SW480 (cell line): ENCODE data around the gene KCTD21.
"Not testable (repeated sequence)": the region's sequence is repeated elsewhere in the genome, so short reads cannot be mapped to it uniquely, and the experiment has no call there.

Source experiments
- DNase-seq: peaks from one replicate; pipeline ENCODE4 v3.0.0-alpha.2; 2016; ENCODE audit warnings: low spot score

Gene KCTD21, protein sequence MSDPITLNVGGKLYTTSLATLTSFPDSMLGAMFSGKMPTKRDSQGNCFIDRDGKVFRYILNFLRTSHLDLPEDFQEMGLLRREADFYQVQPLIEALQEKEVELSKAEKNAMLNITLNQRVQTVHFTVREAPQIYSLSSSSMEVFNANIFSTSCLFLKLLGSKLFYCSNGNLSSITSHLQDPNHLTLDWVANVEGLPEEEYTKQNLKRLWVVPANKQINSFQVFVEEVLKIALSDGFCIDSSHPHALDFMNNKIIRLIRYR

DNA sequence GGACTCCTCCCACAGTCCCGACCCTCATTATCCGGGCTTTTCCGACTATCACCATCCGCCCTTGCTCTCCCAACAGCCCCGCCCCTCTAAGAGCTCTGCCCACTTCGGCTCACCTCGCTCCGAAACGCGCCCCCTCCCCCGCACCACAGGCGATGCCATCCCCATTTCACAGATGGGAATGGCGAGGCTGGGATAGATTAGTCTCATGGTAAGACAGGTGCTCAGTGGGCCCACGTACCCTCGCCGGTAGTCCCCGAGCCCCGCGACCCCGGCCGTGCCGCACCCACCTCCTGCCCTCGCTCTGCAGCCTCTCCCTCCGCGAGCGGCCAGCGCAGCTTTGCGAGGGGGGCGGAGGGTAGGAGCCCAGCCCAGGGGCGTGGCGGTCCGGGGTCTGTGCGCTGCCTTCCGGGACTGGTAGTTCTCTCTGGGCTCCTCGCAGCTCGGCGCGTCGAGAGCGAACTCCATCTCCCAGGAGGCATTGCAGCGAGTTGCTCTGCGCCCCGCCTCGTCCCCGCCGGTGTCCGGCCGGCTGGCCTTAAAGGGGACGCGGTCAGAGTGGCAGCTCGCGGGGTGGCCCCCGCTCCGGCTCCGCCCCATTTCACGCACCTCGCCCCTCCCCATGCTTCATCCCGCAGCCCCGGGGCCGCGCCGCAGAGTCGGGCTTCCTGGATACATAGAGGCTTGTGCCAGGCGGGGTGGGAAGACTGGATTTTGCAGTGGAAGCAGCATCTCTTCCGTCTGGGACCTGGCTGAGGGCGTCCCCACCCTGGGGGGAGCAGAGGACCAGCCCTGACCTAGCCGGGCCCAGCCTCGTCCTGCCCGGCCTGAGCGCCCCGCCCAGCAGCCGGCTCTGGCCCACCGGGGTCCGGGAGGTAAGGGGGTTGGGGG lies at the start of gene KCTD21, which contains the start of gene USP35:
TSS of gene KCTD21 (minus strand) at position 341 of the 888 bp plus-strand sequence. CDS start 14,072 bp downstream, outside the sequence.
TSS of gene USP35 (plus strand) at position 634 of the 888 bp plus-strand sequence. CDS start 7,327 bp downstream, outside the sequence.
- peak; percentile 97 for DNase-seq

DNA sequence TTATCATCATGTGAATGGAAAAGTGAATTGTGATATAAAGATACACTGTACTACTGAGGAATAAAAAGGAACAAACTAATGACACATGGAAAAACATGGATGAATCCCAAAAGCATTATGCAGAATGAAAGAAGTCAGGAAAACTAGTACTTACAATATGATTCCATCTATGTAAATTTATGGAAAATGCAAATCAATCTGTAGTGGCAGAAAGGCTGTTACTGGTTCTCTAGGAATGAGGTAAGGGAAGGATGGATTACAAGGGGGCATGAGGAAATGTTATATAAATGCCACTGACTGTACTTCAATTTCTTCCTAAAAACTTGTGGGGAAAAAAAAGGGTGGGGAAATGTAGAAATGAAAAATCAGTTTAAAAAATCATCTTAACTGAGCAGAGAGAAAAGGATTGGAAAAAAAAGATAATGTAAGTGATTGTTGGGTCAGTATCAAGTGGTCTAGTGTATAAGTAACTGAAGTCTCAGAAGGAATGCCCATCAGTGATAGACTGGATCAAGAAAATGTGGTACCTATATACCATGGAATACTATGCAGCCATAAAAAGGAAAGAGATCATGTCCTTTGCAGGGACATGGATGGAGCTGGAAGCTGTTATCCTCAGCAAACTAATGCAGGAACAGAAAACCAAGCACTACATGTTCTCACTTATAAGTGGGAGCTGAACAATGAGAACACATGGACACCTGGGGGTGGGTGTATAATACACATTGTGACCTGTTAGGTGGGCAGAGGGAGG lies 49.0 kb upstream of the KCTD21 start:
- no peak for DNase-seq

DNA sequence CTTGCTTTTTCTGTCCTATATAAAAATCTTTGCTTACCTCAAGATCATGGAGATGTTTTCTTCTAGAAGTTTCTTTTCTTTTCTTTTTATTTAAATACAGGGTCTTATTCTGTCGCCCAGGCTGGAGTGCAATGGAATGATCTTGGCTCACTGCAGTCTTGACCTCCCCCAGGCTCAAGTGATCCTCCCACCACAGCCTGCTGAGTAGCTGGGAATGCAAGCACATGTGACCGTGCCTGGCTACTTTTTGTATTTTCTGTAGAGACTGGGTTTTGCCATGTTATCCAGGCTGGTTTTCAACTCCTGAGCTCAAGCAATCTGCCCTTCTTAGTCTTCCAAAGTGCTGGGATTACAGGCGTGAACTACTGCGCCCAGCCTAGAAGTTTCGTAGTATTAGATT lies 45.6 kb upstream of the KCTD21 start:
- DNase-seq: no peak

DNA sequence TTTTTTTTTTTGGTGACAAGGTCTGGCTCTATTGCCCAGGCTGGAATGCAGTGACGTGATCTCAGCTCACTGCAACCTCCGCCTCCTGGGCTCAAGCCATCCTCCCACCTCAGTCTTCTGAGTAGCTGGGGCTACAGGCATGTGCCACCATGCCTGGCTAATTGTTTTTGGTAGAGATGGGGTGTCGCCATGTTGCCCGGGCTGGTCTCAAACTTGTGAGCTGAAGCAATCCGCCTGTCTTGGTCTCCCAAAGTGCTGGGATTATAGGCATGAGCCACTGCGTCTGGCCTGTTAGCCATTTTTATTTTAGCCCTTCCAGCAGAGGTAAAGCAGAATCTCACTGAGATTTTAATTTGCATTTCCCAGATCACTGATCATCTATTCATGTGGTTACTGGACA lies 44.6 kb upstream of the KCTD21 start:
- not testable (repeated sequence) for DNase-seq

DNA sequence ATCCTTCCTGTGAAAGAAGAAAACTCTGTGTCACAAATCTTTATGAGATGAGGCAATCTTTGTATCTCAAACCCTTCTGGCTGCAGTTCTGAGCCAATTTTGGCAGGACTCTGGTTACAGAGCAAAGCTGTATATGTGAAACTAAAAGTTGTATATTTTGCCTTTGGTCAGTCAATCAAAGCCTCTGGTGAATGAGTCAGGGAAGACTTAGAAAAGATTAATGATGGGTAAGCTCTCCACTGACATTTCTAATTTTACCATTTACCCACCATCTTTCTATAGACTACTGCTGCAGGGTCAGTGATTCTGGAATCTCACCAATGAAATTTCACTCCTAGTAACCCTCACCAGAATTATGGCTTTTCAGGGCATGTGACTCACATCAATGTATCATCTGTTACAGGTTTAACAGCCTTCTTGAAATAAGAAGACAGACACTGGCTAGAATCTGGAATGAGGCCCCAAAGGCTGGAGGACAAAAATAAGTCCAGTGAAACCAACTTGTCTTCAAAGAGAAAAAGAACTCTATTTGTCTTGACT lies 43.6 kb upstream of the KCTD21 start:
- no peak for DNase-seq

DNA sequence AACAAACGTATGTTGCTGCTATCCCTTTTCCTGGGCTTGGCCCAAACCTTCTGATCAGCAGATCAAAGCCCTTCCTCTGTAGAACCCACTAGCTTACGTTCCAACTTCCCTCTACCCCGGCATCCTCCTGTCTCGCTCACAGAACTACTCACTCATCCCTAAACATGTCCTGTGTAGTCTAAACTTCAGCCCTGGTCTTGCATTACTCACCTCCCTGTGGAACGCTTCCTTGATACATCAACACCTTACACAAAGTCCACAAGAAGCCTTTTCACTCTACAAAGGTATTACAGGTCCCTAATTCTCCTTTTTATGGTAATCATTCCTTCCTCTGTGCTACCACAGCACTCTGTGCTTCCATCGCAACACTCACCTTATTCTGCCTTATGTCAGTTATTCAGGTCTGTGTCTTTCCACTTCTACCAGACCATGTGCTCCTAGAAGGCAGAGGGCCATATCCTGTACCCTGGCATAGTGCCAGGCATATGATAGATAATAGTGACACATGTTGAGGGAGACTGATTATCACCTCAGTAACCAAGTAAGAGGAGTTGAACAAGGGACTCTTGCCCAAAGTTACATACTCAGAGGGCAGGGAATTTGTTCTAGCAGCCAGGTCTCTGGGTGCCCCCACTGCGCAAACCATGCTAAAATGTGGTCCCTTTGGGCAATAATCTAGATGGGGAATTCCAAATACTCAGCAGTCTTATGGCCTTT lies 41.9 kb upstream of the KCTD21 start:
- no peak for DNase-seq

DNA sequence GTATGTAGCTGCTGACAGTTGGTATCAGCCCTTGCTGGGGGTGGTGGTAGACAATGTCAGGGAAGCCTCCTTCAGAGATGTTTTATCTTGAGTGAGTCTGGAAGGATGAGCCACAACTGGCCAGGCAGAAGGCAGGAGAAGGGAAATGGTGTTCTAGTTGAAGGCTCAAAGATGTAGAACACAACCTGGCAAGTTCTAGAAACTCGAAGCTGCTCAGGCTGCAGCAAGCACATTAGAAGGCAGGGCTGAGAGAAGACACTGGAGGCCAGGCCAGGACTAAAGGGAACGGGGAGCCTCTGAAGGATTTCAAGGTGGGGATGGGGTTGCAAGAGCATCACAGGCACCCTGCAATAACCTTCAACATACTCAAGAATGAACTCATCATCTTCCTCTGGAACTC lies 40.7 kb upstream of the KCTD21 start:
- DNase-seq: no peak

DNA sequence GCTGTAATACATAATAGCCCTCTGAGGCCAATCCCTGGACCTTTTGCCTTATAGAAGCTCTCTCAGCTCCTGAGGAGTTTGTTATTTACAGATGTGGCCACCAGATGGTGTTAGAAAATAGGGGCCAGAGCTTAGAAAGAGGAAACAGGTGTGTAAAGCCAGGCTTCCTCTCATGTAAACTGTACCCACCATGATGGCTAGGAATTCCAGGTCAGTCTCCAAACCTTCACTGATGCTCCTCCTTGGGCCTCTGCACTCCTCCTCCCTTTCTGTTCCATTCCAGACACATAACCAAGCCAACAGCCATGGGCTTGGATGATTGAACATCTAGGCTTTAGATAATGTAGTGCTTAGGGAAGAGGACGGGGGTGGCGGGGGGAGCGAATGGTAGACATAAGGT lies 40.0 kb upstream of the KCTD21 start:
- peak; percentile 74 for DNase-seq

DNA sequence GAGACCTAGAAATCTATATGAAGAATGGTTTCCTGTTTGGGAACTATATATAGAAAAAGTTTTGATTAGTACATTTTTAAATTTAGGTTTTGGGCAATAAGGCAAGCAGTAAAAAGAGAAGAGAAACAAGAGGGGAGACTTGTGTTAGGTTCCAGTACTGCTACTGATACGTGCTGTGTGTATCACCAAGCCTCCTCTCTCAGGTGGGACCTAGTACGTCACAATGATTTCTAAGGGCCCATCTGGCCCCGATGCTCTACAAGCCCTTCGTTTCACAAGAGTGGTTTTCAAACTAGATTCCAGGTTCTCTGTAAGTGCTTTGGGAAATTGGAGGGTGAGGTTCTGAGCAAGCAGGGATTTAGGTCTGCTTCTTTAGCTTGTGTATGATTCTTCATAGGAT lies 39.5 kb upstream of the KCTD21 start:
- DNase-seq: no peak

DNA sequence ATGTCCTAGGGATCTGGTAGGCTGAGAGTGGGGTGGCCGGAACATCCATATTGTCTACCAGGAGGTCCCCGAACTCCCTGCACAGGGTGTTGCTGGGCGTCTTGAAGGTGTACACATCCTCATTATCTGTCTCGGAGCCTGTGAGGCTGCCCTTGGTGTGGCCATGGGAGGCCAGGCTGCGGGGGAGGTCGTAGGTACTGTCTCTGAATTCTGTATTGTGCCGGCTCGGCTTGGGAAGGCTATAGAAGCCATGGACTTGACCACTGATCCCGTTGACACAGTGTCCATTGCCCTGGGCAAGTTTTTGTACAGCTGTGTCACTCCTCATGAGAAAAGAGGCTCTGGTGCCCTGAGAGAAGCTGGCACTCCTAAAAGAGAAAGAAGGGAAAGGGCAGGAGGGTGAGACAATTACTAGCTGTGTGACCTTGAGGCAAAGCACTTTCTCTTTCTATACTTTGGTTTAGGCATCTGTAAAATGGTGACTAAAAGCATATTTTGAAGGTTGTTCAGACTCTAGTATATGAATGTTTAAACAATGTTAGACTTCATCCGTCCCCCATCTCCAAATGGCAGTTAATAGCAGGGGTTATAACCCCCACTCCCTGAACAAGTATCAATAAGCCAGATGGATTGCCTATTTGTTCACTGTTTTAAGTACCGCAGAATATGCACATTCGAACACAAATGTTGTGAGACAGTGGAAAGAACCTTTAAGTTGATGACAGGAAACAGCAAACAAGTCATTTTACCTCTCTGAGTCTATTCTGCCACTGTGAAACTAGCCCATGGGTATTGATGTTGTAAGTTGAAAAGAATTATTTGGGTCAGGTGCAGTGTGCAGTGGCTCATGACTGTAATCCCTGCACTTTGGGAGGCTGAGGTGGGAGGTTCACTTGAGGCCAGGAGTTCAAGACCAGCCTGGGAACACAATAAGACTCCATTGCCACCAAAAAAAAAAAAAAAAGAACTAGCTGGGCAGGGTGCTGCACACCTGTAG lies 38.6 kb upstream of the KCTD21 start:
- no peak for DNase-seq

DNA sequence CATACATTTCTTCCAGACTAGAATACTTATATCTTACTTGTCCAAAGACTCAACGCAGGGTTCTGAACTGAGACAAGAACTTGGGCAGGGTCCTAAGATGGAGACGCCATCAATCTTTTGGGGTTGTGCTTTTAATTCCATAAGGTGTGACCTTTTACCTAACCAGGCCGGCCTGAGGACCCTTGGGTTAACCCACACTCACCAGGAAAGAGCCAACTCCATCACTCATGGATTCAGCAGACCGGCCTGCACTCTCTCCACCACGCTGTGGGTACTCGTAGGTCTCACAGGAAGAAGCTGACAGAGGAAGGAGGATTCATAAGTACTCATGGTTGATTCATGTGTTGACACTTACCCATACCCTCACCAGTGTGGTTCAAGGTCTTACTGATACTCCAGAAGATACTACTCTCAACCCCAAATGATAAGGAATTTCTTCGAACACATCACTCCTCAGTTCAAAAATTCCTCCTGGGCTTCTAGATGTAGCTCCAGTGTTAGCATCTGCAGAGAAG lies 36.5 kb upstream of the KCTD21 start:
- no peak for DNase-seq

DNA sequence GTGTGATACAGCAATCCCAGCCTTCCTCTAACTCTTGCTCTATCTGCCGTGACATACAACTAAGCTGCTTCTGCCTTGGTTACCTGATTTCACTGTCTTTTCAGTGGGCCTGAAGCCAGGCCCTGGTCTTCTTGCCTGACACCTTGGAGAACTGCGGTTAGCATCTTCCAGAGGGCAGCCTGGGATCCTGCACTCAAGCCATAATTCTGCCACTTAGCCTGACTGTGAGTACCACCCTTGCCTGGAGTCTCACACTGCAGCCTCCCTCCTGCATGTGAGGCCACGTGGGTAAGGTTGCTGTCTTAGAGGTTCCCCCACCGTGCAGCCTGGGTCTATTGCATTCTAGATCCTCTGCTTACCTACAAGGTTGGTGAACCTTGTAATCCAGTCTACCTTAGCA lies 36.1 kb upstream of the KCTD21 start:
- DNase-seq: no peak

DNA sequence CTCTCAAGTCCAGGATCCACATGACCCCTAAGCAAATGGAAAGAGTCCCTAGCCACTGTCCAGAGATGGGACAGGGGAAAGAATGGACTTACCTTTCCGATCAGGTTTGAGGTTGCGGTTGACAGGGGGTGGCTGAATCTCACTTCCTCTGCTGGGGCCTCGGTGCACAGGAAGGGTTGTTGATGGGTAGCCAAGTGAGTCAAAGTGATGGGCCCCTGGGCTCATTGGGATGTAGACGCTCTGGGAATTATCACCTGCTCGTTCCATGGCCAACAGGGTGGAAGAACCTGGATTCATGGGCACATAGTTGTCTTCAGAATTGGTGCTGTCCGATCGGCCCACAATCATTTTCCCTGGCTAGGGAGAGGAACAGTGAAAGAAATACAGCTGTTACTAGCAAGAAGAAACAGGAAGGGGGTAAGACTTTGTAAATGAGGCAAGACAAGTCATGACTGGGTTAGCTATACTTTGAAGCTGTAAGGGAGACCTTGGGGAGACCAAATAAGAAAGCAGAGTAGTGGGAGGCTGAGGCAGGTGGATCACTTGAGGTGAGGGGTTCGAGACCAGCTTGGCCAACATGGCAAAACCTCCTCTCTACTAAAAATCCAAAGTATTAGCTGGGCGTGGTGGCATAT lies 35.0 kb upstream of the KCTD21 start:
- no peak for DNase-seq

DNA sequence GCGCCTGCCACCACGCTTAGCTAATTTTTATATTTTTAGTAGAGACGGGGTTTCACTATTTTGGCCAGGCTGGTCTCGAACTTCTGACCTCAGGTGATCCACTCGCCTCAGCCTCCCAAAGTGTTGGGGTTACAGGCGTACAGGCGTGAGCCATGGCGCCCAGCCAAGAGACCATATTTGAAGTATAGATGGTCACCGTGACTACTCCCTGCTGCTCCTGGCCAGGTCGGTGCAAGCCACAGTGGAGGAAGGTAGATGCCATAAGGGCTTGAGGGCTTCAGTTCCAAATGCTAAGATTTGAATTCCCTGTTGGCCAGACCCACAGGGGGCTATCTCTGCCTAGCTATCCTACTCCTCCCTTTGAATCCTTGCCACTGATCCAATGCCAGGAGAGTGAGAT lies 34.3 kb upstream of the KCTD21 start:
- DNase-seq: not testable (repeated sequence)

DNA sequence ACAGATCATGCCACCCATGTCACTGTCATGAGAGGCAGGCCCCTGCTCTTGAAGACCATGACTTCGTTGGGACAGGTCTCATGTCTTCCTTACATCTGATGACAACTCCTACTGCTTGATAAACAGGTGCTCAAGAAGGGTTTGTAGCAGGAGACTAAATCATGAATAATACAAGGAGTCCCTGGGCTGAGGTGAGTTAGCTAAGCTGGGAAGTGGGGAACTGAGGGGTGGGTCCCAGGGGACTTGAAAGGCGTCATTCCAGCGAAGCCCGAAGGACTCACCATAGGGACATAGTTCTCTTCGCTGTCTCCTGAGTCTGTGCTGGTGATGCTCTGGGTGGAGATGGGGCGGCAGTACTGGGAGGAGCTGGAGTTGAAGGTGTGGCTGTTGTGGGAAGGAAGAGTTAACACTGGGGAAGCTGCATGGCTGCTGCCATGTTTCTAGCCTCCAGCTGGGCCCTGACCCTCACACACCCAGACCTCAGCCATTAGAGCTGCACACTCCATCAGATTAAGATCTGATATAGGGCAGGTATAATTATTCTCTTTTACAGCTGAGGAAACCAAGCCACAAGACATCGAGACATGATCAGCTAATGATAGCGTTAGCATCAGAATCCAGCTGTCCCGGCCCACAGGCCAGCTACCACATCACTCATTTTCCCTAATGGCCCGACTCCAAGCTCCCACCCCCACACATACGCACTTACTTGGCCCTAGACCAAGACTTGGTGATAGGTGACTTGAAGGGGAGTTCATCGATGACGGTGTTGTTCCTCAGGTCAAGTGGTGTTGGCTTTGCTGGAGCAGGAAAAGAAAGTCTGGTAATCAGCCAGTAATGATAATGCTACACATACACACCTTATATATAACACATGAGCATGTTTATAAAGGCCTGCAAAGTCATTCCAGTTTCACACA lies 33.2 kb upstream of the KCTD21 start:
- no peak for DNase-seq

DNA sequence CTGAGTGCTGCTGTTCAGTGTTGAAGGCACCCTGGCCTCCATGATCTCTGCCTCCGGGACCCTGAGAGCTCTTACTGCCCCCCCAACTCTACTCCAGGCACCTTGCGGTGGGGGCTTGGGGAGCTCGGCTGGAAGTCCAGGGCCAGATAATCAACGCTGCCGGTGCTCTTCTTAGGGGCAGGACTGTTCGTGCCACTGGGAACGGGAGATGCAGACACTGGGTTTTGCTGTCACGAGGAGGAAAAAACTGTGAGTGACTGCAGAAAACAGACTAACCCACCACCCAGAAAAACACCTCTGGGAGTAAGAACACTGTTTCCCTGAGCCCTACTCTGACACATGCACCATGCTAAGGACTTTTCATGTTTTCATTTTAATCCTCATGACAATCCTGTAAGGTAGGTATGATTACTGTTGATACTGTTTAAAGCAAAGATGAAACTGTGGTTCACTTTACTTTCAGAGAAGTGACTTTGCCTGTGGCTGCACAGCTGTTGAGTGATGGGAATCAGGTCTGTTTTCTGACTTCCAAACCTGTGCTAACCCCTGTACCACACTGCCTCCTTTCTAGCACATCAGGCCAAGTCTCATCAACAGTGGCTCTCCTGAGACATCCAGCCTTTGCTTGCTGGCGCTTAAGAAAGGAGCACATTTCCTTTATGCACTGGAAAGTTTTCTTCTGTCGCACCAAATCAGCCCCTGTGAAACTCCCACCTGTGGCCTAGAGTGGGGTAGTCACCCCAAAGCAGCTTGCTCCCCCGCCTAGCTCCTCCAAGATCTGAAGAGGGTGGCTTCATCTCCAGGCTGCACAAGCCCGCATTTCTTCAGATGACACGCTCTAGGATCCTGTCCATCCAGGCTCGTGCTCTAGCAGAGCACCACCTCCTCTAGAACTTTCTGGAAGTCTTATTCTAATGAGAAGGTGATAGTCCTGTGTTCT lies 32.1 kb upstream of the KCTD21 start:
- DNase-seq: no peak

DNA sequence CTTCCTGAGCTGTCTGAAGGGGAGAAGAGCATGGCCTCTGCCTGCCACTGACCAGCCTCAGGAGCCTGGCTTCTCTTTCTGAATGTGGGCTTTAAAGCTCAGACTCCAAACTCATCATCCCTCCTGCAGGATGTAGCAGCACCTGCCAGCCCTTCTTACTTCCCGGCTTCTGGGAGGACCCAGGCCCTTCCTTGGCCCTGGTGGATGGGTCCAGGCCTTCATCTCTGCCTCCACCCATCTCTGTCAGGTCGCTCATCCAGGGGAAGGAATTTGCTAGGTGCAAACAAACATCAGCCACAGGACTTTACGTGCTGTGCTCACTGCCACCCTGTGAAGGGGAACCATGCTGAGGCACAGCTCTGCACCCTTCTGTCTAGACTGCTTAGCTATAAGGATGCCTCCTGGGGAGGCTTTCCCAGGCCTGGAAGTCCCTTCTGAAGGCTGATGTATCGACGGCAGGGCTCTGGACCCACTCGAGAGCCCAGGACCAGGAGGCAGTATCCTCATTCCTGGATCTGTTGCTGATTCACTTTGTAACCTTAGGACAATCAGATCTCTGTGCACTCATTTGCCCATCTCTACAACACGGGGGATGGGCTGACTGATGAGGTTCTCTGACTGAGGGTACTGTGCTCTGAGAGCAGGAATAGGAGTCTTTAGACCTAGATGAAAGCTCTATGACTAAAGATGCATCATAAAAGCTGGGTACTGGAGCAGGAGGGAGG lies 31.2 kb upstream of the KCTD21 start:
- DNase-seq: no peak
